HPDE6-E6E7 (cell line): ENCODE measurements around the gene HOXD12.

Experiments
- DNase-seq: peaks from one replicate; pipeline ENCODE4 v3.0.0; 2011; ENCODE audit warnings: missing footprints; ENCODE audit errors: extremely low spot score

The HOXD12 gene

DNA sequence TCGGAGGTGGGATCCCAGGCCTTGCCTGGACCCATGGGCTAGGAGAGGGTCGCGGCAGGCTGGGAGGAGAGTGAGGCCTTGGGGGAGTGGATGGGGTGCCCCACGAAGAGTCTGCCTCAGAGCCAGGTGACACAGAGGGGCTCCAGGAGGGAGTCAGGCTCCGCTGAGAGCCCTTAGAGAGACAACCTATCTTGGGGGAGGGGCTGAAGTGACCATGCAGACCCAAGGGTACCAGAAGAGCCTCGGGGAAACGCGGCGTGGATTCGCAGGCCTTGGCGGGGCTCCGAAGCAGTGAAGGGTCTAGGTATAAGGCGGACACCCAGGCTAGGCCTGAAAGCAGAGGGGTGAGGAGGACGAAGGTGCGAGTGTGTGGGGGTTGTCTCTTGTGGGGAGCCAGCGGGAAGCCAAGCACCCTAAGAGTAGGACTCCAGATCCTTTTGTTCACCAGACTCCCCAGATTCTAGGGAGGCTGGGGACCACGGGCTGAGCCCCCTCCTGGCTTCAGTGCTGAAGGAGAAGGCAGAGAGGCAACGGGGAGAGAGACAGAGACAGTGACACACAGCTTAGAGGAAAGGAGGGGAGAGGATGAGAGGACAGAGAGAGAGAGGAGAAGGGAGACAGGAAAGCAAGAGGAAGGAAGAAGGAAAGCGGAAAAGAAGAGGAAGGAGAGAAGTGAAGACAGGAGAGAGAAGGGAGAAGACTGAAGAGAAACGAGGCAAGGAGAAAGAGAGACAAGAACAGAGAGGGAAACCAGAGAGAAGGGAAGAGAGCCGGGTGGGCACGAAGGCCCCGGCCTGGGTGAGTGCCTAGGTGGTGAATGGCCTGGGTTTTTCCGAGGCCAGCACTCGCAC lies 6.4 kb downstream of the HOXD12 start:
- DNase-seq, result no peak

DNA sequence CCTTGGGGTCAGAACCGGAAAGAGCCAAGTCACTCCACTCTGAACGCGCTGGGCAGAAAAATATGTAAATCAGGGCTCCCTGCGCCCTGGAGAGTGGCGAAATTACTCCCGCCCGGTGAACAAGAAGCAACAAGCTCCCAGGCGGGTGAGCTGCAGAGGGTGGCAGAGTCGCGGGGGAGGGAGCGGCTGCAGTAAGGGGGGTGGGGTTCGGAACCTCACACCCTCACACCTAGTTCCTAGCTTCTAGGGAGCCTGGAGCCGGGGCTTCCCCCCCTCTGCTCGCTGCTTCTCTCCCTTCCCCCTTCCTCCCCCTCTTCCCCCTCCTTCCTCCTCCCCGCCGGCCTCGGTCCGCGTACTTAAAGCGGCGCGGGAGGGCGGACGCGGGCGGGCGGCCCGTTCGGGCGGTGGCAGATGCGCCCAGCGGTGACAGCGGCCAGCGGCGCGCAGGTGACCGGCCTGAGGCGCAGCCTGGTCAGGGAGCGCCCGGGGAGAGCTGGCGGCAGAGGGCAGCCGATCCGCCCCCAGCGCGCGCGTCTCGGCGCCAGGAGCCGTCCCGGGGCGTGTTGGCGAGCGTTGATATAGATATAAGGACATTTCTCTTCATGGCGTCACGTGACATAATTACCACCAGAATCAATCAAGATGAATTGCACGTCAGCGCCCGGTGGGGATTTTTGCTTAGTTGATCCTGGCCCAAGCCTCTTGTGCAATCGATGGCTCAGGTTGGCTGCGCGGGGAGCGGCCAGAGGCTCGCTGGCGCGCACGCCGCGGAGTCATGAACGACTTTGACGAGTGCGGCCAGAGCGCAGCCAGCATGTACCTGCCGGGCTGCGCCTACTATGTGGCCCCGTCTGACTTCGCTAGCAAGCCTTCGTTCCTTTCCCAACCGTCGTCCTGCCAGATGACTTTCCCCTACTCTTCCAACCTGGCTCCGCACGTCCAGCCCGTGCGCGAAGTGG lies 7.3 kb downstream of the HOXD12 start, which contains the start of gene HOXD11:
Gene HOXD11 (plus strand): TSS at position 700 of the 959 bp plus-strand sequence. CDS start 76 bp downstream, at position 776.
- peak; percentile 31 for DNase-seq

DNA sequence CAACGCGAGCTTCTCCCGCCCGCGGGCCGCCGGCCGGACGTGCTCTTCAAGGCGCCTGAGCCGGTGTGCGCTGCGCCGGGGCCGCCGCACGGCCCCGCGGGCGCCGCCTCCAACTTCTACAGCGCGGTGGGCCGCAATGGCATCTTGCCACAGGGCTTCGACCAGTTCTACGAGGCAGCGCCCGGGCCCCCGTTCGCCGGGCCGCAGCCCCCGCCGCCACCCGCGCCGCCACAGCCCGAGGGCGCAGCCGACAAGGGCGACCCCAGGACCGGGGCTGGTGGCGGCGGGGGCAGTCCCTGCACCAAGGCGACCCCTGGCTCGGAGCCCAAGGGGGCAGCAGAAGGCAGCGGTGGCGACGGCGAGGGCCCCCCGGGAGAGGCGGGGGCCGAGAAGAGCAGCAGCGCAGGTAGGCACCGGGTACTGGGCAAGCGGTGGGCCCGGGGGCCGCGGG lies 8.2 kb downstream of the HOXD12 start:
- DNase-seq, result no peak

DNA sequence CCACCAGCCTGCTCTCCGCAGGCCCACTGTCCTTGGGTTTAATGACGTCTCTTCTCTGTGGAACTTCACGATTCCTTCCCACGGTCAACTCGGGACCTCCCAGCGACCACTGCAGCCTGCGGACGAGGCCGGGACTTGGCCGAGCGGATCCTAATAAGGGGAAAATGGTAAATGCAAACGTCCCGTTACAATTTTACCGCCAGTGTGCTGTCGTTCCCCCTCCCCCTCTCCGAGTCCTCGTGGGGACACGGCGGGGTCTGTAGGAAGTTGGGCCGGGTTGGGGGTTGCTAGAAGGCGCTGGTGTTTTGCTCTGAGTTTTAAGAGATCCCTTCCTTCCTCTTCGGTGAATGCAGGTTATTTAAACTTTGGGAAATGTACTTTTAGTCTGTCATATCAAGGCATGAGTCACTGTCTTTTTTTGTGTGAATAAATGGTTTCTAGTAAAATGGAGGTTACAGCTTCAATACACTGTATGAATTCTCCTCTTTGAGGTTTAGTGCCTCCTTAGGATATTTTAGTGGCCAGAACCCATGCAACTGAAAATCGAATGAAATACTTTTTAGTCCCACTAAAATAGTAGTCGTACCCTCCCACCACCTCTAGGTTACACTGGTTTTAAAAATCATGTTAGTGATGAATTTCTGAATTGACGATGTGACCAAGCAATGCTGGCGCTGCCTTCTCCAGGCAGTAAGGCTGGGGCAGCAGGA lies 9.8 kb downstream of the HOXD12 start:
- no peak for DNase-seq

DNA sequence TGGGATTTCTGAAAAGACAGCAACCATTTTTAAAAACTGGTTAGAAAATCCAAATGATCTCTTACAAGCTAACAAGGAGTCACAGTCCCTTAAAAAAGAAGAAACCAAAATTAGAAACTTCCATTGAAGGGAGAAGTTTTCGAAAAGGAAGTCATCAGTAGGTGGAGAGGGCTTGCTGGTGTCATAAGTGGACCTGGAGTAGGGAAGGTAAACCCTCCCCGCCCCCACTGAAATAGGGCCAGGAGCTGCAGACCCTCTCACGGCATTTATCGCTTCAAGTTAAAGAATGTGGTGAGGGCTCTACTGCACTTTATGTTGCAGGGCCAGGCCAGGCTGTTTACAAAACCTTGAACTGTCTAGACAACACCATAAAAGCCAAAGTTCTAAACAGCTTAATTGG lies 10.4 kb downstream of the HOXD12 start:
- no peak for DNase-seq

DNA sequence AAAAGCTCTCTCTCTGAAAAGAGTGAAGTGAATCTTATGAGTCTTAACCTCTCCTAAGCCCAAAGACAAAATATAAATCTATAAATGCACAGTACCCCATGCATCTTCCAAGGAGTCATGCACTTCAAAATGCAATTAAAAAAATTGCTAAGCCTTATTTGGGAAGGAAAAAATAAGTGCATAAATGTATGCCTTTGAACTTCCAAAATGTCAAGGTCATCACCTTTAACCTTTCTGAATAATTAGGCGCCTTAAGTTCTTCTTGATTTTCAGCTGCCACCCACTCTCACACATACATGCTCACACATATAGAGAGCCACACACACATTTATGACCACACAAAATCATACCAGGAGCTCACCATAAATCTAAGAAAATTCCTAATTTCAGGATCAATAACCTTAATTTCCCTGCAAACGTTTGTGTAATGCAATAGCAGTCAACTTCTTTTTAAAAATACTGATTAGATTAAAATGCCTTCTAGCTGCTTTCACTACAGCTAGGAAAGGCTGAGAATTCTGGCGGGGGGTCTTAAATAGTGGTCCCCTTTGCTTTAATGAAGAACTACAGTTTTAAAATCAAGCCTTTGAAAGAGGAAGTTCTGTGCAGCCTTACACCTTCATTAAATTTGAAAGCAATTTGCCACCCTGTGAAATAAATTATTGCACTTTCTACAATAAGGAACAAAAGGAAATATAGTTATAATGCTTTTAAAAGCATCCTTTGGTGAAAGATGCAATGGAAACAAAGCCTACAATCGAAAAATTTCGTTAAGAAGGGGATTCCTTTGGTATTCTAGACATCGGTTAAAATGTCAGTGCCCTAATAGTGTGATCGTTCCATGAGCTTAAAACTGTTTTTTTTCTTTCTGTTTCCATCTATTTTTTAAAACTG lies 11.1 kb downstream of the HOXD12 start:
- no peak for DNase-seq

DNA sequence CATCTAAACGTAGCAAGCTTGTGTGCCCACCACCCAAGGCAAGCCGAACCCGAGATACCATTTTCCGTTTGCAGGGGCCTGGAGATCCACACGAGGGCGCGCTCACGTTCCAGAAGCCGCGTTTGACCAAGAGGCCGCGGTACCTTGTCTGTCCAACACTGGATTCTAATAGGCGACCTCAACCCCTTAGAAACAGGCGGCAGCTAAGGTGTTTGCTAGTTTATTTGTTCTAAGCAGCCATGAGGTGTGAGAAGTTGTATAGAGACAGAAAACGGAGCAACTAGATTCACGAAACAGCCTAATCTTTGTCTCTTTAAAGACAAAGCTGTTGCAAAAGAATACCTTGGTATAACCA lies 11.7 kb downstream of the HOXD12 start:
- no peak for DNase-seq

DNA sequence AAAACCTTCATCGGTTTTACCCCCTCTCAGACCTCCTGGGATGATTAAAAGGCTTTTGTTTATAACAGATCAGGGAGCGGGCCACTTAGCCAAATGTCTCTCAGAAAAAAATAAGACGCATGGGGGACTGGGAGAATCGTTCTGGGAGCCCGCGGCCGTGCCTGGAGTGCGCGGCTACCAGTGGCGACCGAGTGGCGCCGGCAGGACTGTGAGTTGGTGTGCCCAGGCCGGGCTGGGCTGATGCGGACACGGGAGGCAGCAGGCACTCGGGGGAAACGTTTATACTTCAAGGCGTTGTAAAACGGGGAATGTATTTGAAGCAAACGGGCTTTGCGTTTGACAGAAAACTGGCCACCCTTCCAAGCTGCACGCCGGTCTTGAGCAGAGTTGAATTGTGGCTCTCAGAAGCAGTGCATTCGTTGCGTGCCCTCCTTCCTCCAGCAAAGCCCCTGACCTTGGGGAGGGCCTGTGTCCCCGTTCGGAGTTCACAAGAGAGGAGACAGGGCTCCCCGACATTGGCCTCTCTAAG lies 12.3 kb downstream of the HOXD12 start:
- no peak for DNase-seq

DNA sequence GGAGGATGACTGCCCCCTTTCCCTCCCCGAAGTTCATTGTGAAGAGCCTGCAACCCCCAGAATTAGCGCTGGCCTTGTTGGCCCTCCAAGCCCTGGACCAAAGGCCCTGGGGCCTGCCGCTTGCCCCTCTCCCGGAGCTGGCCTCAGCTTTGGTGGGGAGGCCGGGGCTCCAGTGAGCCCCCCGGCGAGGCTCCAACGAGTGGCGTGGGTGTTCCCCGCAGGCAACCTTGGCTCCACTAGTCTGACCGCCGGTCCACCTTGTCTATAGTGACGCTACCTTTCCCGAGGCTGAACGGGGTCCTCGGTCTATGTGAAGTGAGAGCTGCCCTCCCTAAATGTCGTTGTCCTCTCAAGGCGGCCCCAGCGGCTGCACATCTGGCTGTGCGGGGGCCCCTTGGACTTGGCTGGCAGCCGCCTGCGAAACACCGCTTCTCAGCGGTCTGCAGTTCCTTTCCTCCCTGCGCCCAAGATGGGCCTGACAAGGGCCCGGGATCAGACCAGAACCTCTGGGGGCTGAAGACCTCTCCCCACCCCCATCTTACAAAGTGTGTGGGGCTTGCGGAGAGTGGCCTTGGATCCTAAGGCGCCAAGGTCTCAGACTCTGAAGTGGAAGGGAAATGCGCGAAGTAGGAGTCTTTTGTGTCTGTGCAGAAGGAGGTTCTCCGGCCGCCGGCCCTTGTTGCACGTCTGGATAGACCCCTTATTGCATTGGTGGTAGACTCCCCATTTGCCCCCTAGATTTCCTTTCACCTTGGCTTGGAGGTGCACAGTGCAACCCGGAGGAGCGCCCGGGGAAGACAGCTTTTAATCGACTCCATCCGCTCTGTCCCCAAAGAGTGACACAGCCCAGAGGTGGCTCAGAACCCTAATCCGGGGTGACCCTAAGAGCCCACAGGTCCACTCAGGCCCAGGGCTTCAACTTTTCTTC lies 13.0 kb downstream of the HOXD12 start:
- no peak for DNase-seq

DNA sequence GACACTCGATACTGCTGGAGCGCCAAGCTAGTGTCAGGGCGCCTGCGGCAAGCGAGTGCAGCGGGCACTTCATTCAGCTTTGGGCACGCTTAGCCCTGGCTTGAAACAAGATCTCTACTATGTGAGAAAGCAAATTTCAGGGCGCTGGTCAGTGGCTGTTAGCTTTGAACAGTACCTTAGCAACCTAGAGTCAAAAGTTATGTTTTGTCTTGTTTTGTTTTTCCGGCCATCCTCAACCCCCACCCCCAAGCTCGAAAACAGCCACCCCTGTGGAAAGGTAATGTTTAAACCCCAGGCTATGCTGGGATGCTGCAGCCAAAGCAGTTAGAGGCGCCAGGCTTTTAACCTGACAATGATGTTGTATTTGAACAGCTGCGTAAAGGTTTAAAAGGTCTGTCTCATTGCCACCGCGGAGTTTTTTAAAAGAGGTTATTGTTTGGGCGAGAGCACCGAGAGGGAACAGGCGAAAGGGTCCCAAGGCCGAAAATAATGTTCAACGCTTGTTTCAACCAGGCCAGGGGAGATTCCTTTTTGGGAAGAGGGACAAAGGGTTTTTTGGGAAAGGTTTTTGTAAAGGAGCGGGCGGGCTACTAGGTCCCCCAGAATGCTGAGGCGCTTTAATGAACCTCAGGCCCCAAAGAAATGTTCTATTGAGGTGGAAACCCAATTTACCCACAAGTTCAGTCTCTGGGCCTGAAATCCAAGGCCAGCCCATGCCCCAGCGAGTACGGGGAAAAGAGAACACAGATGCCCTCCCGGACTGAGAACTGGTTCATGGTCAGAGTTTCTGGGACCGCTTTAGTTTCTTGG lies 14.7 kb downstream of the HOXD12 start:
- DNase-seq, result no peak

DNA sequence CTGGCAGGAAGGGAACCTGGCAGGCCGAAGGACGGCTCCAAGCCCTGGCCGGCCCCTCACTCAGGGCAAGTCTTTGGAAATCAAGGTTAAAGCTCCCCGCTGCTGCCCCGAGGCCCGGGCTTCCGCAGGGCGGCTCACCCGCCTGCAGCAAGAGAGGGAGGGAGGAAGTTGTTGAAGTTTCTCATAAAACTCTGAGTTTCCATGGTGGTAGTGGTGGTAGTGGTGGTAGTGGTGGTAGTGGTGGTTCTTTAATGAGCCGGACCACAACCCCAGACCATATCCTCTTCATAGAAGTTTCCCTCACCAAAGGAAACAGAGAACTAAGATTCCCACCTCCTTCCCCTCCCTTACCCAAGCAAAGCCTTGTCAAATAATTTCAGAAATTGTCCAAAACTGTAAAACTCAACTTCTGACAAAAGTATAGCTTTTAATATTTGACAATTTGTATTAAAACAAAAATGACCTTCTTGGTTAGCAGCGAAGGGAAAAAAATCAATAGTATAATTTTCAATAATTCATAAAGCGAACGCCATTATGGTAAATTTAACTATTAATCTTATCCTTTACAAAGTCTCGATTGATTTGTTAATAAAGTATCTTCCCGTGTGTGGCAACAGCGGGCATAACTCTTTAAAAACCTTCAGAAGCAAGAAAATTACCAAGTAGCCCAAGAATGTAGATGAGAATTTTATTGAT lies 15.5 kb downstream of the HOXD12 start:
- no peak for DNase-seq

DNA sequence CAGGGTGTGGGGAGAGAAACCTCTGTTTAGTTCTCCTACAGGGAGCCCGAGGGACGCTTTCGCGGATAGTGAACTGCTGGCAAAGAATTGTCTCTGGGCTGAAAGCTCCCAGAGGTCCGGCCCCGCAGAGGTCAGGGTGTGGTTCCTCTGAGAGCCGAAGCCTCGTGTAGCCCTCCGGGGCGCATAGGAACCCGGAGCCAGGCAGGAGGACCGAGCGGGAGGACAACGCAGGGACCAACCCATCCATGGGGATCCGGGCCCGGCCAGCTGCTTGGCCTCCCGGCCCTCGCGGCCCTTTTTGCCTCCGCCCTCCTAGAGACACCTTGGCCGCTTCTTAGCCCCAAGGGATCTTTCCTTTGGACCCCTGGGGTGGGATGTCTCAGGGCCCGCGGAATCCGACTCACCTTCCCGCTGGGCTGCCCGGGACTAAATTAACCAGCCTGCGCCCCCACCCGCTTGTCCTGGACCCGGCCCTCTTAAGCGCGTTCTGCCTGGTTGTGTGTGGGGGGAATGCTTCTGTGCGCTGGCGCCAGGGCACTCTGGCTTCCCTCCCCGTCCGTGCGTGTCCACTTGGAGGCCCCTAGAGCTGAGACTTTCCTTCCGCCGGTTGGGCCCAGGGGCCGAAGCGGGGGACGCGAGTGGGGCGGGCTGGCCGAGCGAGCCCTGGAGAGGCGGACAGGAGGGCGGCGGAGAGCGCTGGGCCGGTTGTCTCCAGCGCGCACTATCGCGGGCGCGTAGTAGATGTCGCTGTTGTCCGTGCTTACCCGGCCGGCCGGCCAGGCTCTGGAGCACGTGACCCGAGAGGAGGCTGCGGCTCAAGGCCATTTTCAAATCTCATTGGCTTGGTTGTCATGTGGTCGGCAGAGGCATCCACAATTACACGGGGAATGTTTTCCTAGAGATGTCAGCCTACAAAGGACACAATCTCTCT lies 16.6 kb downstream of the HOXD12 start, which contains the start of gene HOXD10:
Gene HOXD10 (plus strand): TSS at position 896 of the 931 bp plus-strand sequence. CDS start 56 bp downstream, outside the sequence.
- DNase-seq, result no peak

DNA sequence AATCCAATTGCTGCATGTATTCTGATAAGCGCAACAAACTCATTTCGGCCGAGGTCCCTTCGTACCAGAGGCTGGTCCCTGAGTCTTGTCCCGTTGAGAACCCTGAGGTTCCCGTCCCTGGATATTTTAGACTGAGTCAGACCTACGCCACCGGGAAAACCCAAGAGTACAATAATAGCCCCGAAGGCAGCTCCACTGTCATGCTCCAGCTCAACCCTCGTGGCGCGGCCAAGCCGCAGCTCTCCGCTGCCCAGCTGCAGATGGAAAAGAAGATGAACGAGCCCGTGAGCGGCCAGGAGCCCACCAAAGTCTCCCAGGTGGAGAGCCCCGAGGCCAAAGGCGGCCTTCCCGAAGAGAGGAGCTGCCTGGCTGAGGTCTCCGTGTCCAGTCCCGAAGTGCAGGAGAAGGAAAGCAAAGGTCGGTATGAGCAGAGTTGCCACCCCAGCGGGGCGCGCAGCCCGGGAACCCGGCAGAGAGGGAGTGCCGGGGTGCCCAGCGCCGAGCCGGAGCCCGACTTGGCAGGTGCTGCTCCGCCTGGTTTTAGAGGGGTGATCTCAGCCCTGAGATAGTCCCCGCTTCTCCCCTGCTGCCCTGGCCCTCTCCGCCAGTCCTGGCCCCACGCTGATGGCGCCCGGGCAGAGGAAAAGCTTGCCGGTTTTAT lies 17.7 kb downstream of the HOXD12 start:
- DNase-seq, result no peak

DNA sequence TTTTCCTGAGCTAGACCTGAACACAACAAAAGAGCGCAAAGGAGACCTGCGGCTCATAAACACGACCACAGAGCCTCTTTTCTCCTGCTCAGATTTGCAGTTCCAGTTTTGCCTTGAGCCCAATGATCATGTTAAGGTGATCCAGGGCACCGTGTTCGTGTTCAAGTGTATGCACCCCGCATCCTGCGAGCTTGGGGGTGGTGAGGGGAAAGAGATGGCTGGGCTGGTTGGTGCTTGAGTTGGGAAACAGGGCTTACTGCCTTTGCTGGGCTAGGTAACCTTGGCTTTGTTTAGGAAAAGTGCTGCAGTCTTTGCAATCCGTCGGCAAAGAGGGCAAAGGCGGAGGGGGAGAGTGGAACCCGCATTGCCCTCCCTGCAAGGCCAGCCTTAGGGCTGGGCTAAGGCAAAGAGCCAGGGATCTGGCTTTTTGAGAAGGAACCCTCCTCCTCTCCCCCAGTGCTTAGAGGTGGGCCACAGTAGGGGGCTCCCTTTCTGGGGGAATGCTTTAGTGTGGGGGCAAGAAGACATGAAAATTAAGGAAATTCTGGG lies 18.3 kb downstream of the HOXD12 start:
- no peak for DNase-seq

DNA sequence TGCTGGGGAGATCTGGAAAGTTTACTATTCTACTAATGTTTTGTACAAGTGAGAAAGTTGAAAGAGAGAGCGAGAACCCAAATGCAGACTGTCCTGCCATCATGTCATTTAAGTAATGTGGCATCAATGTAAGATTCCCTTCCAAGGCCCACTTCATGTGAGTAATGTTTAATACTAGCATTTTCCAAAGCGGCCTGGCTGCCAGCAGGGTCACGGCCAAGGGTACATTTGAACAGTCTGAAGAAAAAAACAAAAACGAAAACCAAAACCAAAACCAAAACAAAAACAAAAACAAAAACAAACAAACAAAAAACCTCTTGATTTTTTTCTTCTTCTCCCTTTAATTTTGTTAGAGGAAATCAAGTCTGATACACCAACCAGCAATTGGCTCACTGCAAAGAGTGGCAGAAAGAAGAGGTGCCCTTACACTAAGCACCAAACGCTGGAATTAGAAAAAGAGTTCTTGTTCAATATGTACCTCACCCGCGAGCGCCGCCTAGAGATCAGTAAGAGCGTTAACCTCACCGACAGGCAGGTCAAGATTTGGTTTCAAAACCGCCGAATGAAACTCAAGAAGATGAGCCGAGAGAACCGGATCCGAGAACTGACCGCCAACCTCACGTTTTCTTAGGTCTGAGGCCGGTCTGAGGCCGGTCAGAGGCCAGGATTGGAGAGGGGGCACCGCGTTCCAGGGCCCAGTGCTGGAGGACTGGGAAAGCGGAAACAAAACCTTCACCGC lies 19.2 kb downstream of the HOXD12 start:
- DNase-seq, result no peak
